HepG2 (cell line): ENCODE measurements around the gene INTS3. TPM values are rescaled to one million over a fixed set of nuclear protein-coding genes. Genes with fewer than 3 reads are reported as not detected.

ENCODE experiments used
- ATAC-seq: fragments of 200-7000 bp; cut with Tn5 transposase; 3 replicates; pipeline ENCODE4 v1.9.1; 2020; ENCODE audit warnings: mild to moderate bottlenecking, moderate library complexity
- BruUV-seq: library from RNA; stranded (reverse); fragments of 400-500 nt; replicated peaks from 2 replicates; lab custom pipeline; 2021; lab: Mats Ljungman, UMichigan
- CTCF ChIA-PET: fragments of 300-600 bp; formaldehyde crosslinking; extraction: SDS; loops from one replicate; lab custom pipeline; 2021; ENCODE audit warnings: low total read pairs, inconsistent platforms, low intra/inter-chr PET ratio; lab: Yijun Ruan, JAX
- POLR2A ChIA-PET: fragments of 350-600 bp; sonication (Branson Sonifier 250); formaldehyde crosslinking; loops from one replicate; lab custom pipeline; 2020; ENCODE audit warnings: antibody characterized with exemption, inconsistent platforms; lab: Yijun Ruan, JAX
- DNase-seq: peaks from one replicate; pipeline ENCODE4 v3.0.0-alpha.2; 2015; ENCODE audit warnings: low spot score
- FAIRE-seq: peaks from 3 replicates; lab custom pipeline; 2011; peaks lifted over from hg19 to GRCh38; lab: Jason Lieb, UNC
- H2AFZ ChIP-seq: one replicate; pipeline ENCODE4 v1.6.1; 2011; ENCODE audit warnings: low read length, inconsistent platforms
- H3K27ac ChIP-seq: fragments of 300-600 bp; 3 replicates; pipeline ENCODE4 v1.8.0; 2011; ENCODE audit warnings: mixed run types, mild to moderate bottlenecking, mixed read lengths, low read length, inconsistent platforms; ENCODE audit not compliant: insufficient read depth; ENCODE audit errors: extremely low read length
- H3K27me3 ChIP-seq, 2 experiments: fragments of 200-600 bp in 1 of 2; 2 replicates in 1 of 2; 3 replicates in 1 of 2; pipeline versions ENCODE4 v1.6.0 to v1.8.0; 2011; ENCODE audit warnings: low read length in 2 of 2, mild to moderate bottlenecking in 2 of 2, moderate library complexity in 2 of 2, inconsistent platforms in 1 of 2; ENCODE audit not compliant: insufficient read depth in 2 of 2, control insufficient read depth in 1 of 2
- H3K36me3 ChIP-seq, 2 experiments: fragments of 200-600 bp in 1 of 2; replicated peaks in 1 of 2; 2 replicates in 1 of 2; 3 replicates in 1 of 2; pipeline versions ENCODE4 v1.5.1 to v1.8.0; 2011; ENCODE audit warnings: low read length in 2 of 2, inconsistent platforms in 1 of 2; ENCODE audit not compliant: insufficient read depth in 2 of 2, control insufficient read depth in 1 of 2
- H3K4me1 ChIP-seq: 2 replicates; pipeline ENCODE4 v1.5.1; 2012; ENCODE audit warnings: low read length, inconsistent platforms; ENCODE audit not compliant: insufficient read depth
- H3K4me2 ChIP-seq: 2 replicates; pipeline ENCODE4 v1.6.0; 2011; ENCODE audit warnings: low read depth, low read length, inconsistent platforms
- H3K4me3 ChIP-seq, 3 experiments: fragments of 200-600 bp in 1 of 3; sonication (generic), shearing (Covaris generic) in 1 of 3; replicated peaks in 1 of 3; 2 replicates each; pipeline ENCODE4 v1.5.1; 2011 to 2016; ENCODE audit warnings: low read length in 3 of 3, inconsistent platforms in 2 of 3, low read depth in 2 of 3, mild to moderate bottlenecking in 2 of 3, control low read depth in 1 of 3, mixed read lengths in 1 of 3; ENCODE audit not compliant: insufficient read depth in 1 of 3
- H3K79me2 ChIP-seq: one replicate; pipeline ENCODE4 v1.6.1; 2011; ENCODE audit warnings: low read length, inconsistent platforms; ENCODE audit not compliant: insufficient read depth
- H3K9ac ChIP-seq: 2 replicates; pipeline ENCODE4 v1.6.0; 2011; ENCODE audit warnings: mild to moderate bottlenecking, low read depth, low read length, inconsistent platforms; ENCODE audit not compliant: insufficient read depth
- H3K9me3 ChIP-seq: 2 replicates; pipeline ENCODE4 v1.5.1; 2012; ENCODE audit warnings: mild to moderate bottlenecking, low read length
- H4K20me1 ChIP-seq: 2 replicates; pipeline ENCODE4 v1.6.0; 2011; ENCODE audit warnings: inconsistent platforms, mild to moderate bottlenecking, low read length, moderate library complexity; ENCODE audit not compliant: insufficient read depth
- FOXP1 ChIP-seq, 2 experiments: fragments of 450-650 bp in 1 of 2; IDR thresholded peaks; 2 replicates each; pipeline ENCODE4 v1.6.1; 2017 to 2018; ENCODE audit warnings: antibody characterized with exemption in 1 of 2
- SRY ChIP-seq: sonication (generic); formaldehyde crosslinking; IDR thresholded peaks from 2 replicates; pipeline ENCODE4 v1.8.0; 2022; ENCODE audit warnings: mild to moderate bottlenecking, missing genetic modification reagents
- THYN1 ChIP-seq: sonication (generic); formaldehyde crosslinking; IDR thresholded peaks from 2 replicates; pipeline ENCODE4 v1.8.1; 2023; ENCODE audit warnings: low read depth, mild to moderate bottlenecking, moderate library complexity, missing genetic modification reagents, borderline replicate concordance
- ZFP41 ChIP-seq: sonication (generic); formaldehyde crosslinking; IDR thresholded peaks from 2 replicates; pipeline ENCODE4 v1.4.0; 2020; ENCODE audit warnings: mild to moderate bottlenecking, missing genetic modification reagents, borderline replicate concordance
- ZNF543 ChIP-seq: sonication (generic); formaldehyde crosslinking; IDR thresholded peaks from 2 replicates; pipeline ENCODE4 v1.4.0; 2020; ENCODE audit warnings: mild to moderate bottlenecking, missing genetic modification reagents
- ZNF660 ChIP-seq: sonication (generic); formaldehyde crosslinking; IDR thresholded peaks from 2 replicates; pipeline ENCODE4 v1.5.1; 2020; ENCODE audit warnings: mild to moderate bottlenecking, low read depth, missing genetic modification reagents, borderline replicate concordance
- ZNF792 ChIP-seq: IDR thresholded peaks from 2 replicates; pipeline ENCODE4 v1.6.1; 2016
- ZSCAN12 ChIP-seq: sonication (generic); formaldehyde crosslinking; IDR thresholded peaks from 2 replicates; pipeline ENCODE4 v1.9.0; 2021; ENCODE audit warnings: mild to moderate bottlenecking, missing genetic modification reagents
- WGBS: methylation state at CpG from one replicate; pipeline ENCODE4 v1.1.6; 2017; ENCODE audit warnings: low lambda C conversion rate; 5-methylcytosine and 5-hydroxymethylcytosine counted together
- in situ Hi-C: cut with HindIII; loops from 2 replicates; pipeline ENCODE4 v1.10.0; 2017; ENCODE audit warnings: low pct_unique_long_range_greater_than_20kb; ENCODE audit not compliant: extremely low pct_ligation_motif_present
- intact Hi-C: fragments of 100-400 bp; cut with micrococcal nuclease; formaldehyde crosslinking; loops from one replicate; pipeline ENCODE4 v1.10.0; 2022; ENCODE audit not compliant: unreplicated experiment
- polyA plus RNA-seq, 8 experiments: library from polyadenylated mRNA; depleted of rRNA in 3 of 8; stranded (reverse) in 7 of 8; unstranded in 1 of 8; fragments of >200 nt; fragmentation: Illumina TruSeq in 4 of 8; extraction: Trizol in 4 of 8; gene quantifications; 2 replicates each; pipeline versions ENCODE4 v1.2.1 to v1.2.3, GENCODE V29; 2011 to 2016; ENCODE audit warnings: low read depth in 4 of 8, missing spikeins in 1 of 8, mixed read lengths in 1 of 8; ENCODE audit not compliant: insufficient read depth in 1 of 8
- total RNA-seq, 5 experiments: library from RNA; depleted of rRNA; stranded (reverse); fragments of >200 nt; fragmentation: Illumina TruSeq; extraction: Trizol; gene quantifications; 2 replicates each; pipeline ENCODE4 v1.2.3, GENCODE V29; 2016; ENCODE audit warnings: low read depth in 1 of 5
- TF ChIP-seq, protein P1 (sequence below): sonication (generic); formaldehyde crosslinking; IDR thresholded peaks from 2 replicates; pipeline ENCODE4 v1.5.0; 2020; ENCODE audit warnings: missing genetic modification reagents
- TF ChIP-seq, protein P2 (sequence below): sonication (generic); formaldehyde crosslinking; IDR thresholded peaks from 2 replicates; pipeline ENCODE4 v1.5.0; 2020; ENCODE audit warnings: missing genetic modification reagents, mild to moderate bottlenecking, borderline replicate concordance
- TF ChIP-seq, protein P3 (sequence below): sonication (generic); formaldehyde crosslinking; IDR thresholded peaks from 2 replicates; pipeline ENCODE4 v1.4.0; 2020; ENCODE audit warnings: missing genetic modification reagents, mild to moderate bottlenecking, borderline replicate concordance
- TF ChIP-seq, protein P4 (sequence below), 2 experiments: sonication (generic) in 1 of 2; formaldehyde crosslinking in 1 of 2; IDR thresholded peaks; 2 replicates each; pipeline versions ENCODE4 v1.4.0 to v1.6.1; 2018 to 2020; ENCODE audit warnings: missing genetic modification reagents in 2 of 2, borderline replicate concordance in 1 of 2, low read depth in 1 of 2, mild to moderate bottlenecking in 1 of 2, missing biosample characterization in 1 of 2
- TF ChIP-seq, protein P5 (sequence below): sonication (generic); formaldehyde crosslinking; conservative IDR thresholded peaks from 2 replicates; pipeline ENCODE4 v1.8.0; 2022; ENCODE audit warnings: missing genetic modification reagents

INTS3 gene
- total and polyA plus RNA-seq, 2 of the 13 experiments (the other 11 are each of a cell fraction or from before 2014, with no cell fraction given), result 17.2 to 27.2 TPM

DNA sequence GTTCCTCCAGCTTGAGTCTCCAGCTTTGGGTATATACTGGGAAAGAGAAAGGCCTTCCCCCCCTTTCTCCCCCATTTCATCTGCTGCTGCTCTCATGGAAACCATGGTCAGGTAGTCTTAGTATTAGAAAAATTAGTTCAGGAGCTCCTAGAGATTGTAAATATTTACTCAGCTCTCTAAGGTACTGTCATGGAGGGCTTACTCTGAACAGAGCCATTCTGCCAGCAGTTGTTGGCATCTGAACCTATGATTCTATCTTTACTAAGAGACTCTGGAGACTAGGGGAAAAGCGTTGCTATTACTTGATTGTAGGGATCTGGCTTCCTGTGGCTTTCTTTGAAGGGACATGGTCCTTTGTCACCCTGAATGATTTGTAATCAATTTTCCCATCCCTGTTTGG, 6.1 kb downstream of the INTS3 start (continued):
- TF ChIP-seq ZFP41 (CRISPR knock-in tag), result no peak
- TF ChIP-seq, protein P1, sequence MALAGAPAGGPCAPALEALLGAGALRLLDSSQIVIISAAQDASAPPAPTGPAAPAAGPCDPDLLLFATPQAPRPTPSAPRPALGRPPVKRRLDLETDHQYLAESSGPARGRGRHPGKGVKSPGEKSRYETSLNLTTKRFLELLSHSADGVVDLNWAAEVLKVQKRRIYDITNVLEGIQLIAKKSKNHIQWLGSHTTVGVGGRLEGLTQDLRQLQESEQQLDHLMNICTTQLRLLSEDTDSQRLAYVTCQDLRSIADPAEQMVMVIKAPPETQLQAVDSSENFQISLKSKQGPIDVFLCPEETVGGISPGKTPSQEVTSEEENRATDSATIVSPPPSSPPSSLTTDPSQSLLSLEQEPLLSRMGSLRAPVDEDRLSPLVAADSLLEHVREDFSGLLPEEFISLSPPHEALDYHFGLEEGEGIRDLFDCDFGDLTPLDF, result no peak
- TF ChIP-seq THYN1 (CRISPR knock-in tag), result no peak
- no peak for TF ChIP-seq ZNF660

DNA sequence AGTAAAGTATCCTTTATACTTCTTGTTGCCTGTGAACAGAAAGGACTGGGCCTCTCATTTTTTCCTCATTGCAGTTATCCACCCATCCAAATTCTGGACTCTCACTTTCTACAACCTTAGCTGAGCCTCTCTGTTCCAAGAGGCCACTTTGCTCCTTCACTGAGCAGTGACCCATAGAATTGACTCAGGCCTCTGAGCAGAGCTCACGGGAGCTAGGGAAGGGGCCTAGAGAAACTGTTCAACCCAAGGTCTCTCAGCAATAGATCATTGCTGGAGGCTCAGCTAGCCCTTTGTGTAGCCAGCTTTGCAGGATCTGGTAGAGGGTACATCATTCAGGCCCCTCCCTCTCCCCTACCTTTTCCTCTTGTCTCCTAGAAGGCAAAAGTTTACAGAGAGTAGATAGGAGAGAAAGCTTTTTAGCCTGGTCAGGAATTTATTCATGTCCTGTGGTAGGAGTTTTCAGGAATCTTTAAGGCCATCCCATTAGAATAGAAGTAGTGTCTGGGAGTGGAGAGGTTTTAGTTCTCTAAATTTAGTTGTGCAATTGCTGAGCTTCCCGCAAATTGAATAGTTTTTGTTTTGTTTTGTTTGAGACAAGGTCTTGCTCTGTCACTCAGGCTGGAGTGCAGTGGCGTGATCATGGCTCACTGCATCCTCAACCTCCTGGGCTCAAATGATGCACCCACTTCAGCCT, 6.7 kb downstream of the INTS3 start:
- no TSS peak for BruUV-seq
- no peak overlapping the region for H2AFZ ChIP-seq
- no peaks in the 10 kb centered on the region for H3K36me3 ChIP-seq
- WGBS, result 75% methylated on average over 3 of the region's 3 CpGs
- ATAC-seq (peak; percentile 37; the same call in 2 of the 3 replicates), DNase-seq (no peak), FAIRE-seq (no peak)
- H3K27me3 ChIP-seq, result no peaks in the 10 kb centered on the region
- no peak overlapping the region for H3K27ac ChIP-seq
- H3K4me3 ChIP-seq, result no peak overlapping the region
- CTCF ChIA-PET, result no interaction called here
- H3K4me2 ChIP-seq, result no peak overlapping the region
- no peak overlapping the region for H3K9ac ChIP-seq
- no peaks in the 10 kb centered on the region for H3K9me3 ChIP-seq
- peaks cover 3% of the 10 kb centered on the region for H3K79me2 ChIP-seq
- intact Hi-C loops (no loop called here), in situ Hi-C loops (no loop called here)
- POLR2A ChIA-PET, result interaction anchor here (0.9 kb wide), 1 partner anchor 49 kb away, joined by 3 read pairs; no protein-coding TSS in a partner anchor
- no peaks in the 10 kb centered on the region for H4K20me1 ChIP-seq
- H3K4me1 ChIP-seq, result peaks cover 33% of the 10 kb centered on the region
- TF ChIP-seq, protein P2, sequence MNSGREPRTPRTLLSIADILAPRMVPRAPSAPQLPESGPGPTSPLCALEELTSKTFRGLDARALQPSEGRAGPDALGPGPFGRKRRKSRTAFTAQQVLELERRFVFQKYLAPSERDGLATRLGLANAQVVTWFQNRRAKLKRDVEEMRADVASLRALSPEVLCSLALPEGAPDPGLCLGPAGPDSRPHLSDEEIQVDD (CRISPR knock-in tag), result no peak
- TF ChIP-seq ZNF543 (CRISPR knock-in tag) (no peak), FOXP1 (IDR thresholded peaks at IDR 0.05) (no peak), FOXP1 (CRISPR knock-in tag; IDR thresholded peaks at IDR 0.05) (no peak), ZNF792 (CRISPR knock-in tag) (no peak), ZSCAN12 (CRISPR knock-in tag) (no peak), SRY (CRISPR knock-in tag) (no peak)
- TF ChIP-seq, protein P3, sequence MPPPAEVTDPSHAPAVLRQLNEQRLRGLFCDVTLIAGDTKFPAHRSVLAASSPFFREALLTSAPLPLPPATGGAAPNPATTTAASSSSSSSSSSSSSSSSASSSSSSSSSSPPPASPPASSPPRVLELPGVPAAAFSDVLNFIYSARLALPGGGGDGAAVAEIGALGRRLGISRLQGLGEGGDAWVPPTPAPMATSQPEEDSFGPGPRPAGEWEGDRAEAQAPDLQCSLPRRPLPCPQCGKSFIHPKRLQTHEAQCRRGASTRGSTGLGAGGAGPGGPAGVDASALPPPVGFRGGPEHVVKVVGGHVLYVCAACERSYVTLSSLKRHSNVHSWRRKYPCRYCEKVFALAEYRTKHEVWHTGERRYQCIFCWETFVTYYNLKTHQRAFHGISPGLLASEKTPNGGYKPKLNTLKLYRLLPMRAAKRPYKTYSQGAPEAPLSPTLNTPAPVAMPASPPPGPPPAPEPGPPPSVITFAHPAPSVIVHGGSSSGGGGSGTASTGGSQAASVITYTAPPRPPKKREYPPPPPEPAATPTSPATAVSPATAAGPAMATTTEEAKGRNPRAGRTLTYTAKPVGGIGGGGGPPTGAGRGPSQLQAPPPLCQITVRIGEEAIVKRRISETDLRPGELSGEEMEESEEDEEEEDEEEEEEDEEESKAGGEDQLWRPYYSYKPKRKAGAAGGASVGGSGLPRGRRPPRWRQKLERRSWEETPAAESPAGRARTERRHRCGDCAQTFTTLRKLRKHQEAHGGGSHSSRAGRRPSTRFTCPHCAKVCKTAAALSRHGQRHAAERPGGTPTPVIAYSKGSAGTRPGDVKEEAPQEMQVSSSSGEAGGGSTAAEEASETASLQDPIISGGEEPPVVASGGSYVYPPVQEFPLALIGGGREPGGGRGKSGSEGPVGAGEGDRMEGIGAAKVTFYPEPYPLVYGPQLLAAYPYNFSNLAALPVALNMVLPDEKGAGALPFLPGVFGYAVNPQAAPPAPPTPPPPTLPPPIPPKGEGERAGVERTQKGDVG (CRISPR knock-in tag), result no peak
- TF ChIP-seq, protein P4, sequence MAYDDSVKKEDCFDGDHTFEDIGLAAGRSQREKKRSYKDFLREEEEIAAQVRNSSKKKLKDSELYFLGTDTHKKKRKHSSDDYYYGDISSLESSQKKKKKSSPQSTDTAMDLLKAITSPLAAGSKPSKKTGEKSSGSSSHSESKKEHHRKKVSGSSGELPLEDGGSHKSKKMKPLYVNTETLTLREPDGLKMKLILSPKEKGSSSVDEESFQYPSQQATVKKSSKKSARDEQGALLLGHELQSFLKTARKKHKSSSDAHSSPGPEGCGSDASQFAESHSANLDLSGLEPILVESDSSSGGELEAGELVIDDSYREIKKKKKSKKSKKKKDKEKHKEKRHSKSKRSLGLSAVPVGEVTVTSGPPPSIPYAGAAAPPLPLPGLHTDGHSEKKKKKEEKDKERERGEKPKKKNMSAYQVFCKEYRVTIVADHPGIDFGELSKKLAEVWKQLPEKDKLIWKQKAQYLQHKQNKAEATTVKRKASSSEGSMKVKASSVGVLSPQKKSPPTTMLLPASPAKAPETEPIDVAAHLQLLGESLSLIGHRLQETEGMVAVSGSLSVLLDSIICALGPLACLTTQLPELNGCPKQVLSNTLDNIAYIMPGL (CRISPR knock-in tag; IDR thresholded peaks at IDR 0.05; ENCODE audit: borderline replicate concordance in 1 of 2, low read depth in 1 of 2), result no peak
- TF ChIP-seq, protein P5, sequence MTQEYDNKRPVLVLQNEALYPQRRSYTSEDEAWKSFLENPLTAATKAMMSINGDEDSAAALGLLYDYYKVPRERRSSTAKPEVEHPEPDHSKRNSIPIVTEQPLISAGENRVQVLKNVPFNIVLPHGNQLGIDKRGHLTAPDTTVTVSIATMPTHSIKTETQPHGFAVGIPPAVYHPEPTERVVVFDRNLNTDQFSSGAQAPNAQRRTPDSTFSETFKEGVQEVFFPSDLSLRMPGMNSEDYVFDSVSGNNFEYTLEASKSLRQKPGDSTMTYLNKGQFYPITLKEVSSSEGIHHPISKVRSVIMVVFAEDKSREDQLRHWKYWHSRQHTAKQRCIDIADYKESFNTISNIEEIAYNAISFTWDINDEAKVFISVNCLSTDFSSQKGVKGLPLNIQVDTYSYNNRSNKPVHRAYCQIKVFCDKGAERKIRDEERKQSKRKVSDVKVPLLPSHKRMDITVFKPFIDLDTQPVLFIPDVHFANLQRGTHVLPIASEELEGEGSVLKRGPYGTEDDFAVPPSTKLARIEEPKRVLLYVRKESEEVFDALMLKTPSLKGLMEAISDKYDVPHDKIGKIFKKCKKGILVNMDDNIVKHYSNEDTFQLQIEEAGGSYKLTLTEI (CRISPR knock-in tag), result no peak
